Psoas muscle (tissue), 8 donors: ENCODE results near the gene GZMH. TPM values are rescaled to one million over a fixed set of nuclear protein-coding genes. Genes with fewer than 3 reads are reported as not detected.

Experiments used
- ATAC-seq, 4 donors: fragments of 200-7000 bp; cut with Tn5 transposase; one replicate each; pipeline ENCODE4 v1.9.1; 2020; ENCODE audit warnings: moderate library complexity in 3 of 4, mild to moderate bottlenecking in 2 of 4
- DNase-seq, 2 donors: peaks; one replicate each; pipeline ENCODE4 v3.0.0-alpha.2; 2020
- H3K27ac ChIP-seq: fragments of 200-600 bp; one replicate; pipeline ENCODE4 v1.8.0; 2022
- H3K27me3 ChIP-seq, 3 donors: fragments of 200-600 bp in 1 of 3; one replicate each; pipeline versions ENCODE4 v1.6.1 to v1.8.0; 2013 to 2022; ENCODE audit warnings: low read length in 2 of 3, mild to moderate bottlenecking in 2 of 3, moderate library complexity in 1 of 3; ENCODE audit not compliant: insufficient read depth in 3 of 3
- H3K36me3 ChIP-seq, 2 donors: fragments of 200-600 bp in 1 of 2; one replicate each; pipeline versions ENCODE4 v1.6.1 to v1.8.0; 2013 to 2022; ENCODE audit warnings: low read depth in 1 of 2, mild to moderate bottlenecking in 1 of 2, moderate library complexity in 1 of 2; ENCODE audit not compliant: insufficient read depth in 1 of 2
- H3K4me1 ChIP-seq: fragments of 200-600 bp; one replicate; pipeline ENCODE4 v1.8.0; 2022
- H3K4me3 ChIP-seq: fragments of 200-600 bp; one replicate; pipeline ENCODE4 v1.8.0; 2022; ENCODE audit warnings: mild to moderate bottlenecking
- H3K9me3 ChIP-seq: fragments of 200-600 bp; one replicate; pipeline ENCODE4 v1.8.0; 2022
- CTCF ChIP-seq: fragments of 200-600 bp; IDR thresholded peaks from one replicate; pipeline ENCODE4 v1.8.0; 2022; ENCODE audit warnings: antibody characterized with exemption
- WGBS, 3 donors: extraction: QIAGEN DNeasy Blood & Tissue Kit; methylation state at CpG; one replicate each; pipeline versions ENCODE4 v1.1.6 to v1.1.7; 2013; 5-methylcytosine and 5-hydroxymethylcytosine counted together
- intact Hi-C, 2 donors: fragments of 100-400 bp; cut with DNase I; formaldehyde crosslinking; loops; one replicate each; pipeline versions ENCODE4 v1.11.0 to v1.14.2; 2022
- polyA plus RNA-seq, 3 donors: library from polyadenylated mRNA; stranded (reverse); fragments of 200-250 nt; gene quantifications; one replicate each; pipeline ENCODE4 v1.2.3, GENCODE V29; 2013
- total RNA-seq, 4 donors: library from RNA; stranded (reverse); fragmentation: NEBNext Ultra II Directional in 2 of 4; extraction: Animal tissue kit (Norgen Biotek cat#: 25700) in 2 of 4; gene quantifications; one replicate each; pipeline versions ENCODE4 v1.2.1 to v1.2.4, GENCODE V29; 2021 to 2023
- donor health status: healthy with polysubstance abuse.
- donor health status: DM: no; HTN: no; CAD: no; lungs with moderate emphysema.
- donor health status: Bipolar disorder and iron deficiency.
- donor health status: healthy.
- donor health status: DM: yes; HTN: yes; CAD: no.
- donor health status: DM: no; HTN: no; CAD: no.
- donor health status: DM: no; HTN: no; CAD: no.
- donor health status: DM: yes; HTN: yes; CAD: no.

The GZMH gene
- total and polyA plus RNA-seq, 7 donors, result 0.08 to 0.76 (median 0.28) TPM; not detected in 3

GRCh38 chr14:24612196-24612595 is 2.7 kb upstream of the GZMH start:
- H3K36me3 ChIP-seq, result no peaks in the 10 kb centered on the region
- no peak for TF ChIP-seq CTCF
- H3K27ac ChIP-seq, result no peak overlapping the region
- no peaks in the 10 kb centered on the region for H3K27me3 ChIP-seq
- no peaks in the 10 kb centered on the region for H3K4me1 ChIP-seq
- peaks cover 3% of the 10 kb centered on the region for H3K9me3 ChIP-seq
- DNase-seq (no peak), ATAC-seq (no peak)
- intact Hi-C loops, result no loop called here
- H3K4me3 ChIP-seq, result no peak overlapping the region

DNA sequence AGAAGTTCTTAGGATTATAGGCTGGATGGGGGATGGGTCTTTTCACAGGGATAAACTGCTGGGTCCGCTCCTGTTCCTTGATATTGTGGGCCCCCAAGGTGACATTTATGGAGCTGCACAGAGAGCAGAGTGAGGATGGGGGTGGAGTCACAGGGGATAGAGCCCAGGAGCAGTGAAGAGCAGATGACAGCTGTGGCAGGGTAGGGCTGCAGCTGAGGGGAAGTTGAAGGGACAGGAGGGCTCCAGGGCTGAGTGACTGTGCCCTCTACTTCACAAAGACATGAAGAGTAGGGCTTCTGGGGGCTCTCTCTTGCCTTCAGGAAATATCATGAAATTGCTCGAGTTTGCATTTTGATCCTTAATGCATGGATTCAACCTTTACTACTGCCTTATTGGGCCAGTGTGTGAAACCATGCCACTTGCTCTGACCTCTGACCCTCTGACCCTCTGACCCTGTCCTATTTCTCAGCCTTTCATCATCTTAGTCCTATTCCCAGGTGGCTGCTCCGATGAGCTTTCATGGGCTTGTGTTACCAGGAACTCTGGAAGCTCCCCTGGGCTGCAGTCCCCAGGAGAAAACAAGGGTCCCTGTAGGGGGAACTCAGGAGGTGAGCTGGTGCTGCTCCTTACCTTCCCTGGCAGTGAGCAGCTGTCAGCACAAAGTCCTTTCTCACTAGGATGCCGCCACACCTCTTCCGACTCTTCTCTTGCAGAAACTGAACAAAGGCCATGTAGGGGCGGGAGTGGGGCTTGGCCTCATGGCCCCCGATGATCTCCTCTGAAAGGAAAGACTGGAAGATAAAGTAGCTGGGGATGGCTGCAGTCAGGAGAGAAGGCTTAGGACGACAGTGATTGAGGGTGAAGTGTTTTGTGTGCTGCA is 1.6 kb downstream of the GZMH start:
- TF ChIP-seq CTCF, result no peak
- no peaks in the 10 kb centered on the region for H3K4me1 ChIP-seq
- no peak for DNase-seq
- ATAC-seq, result no peak
- no peaks in the 10 kb centered on the region for H3K36me3 ChIP-seq
- H3K27ac ChIP-seq, result no peak overlapping the region
- peaks cover 3% of the 10 kb centered on the region for H3K9me3 ChIP-seq
- intact Hi-C loops, result no loop called here
- 58 to 64% (median 59%) methylated on average over 8 of the region's 8 CpGs for WGBS, 3 donors
- no peaks in the 10 kb centered on the region for H3K27me3 ChIP-seq
- H3K4me3 ChIP-seq, result no peak overlapping the region

DNA sequence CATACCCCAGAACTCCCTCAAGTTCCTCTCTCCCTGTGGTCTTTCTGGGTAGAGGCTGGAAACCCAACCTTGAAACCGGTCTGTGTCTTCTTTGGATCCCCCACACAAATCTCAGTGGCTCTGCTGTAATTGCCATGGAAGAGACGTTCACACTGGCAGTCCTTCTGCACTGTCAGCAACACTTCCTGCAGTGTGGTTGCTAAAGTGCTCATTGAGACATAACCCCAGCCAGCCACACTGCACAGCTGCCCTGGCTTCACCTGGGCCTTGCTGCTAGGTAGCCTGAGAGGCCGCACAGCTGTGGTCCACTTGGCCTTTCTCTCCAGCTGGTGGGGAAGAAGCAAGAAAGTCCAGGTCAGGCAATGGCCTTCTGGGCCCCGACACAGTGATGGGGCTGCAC is 2.4 kb downstream of the GZMH start:
- ATAC-seq, result no peak
- Histone ChIP-seq H3K9me3 (peaks cover 3% of the 10 kb centered on the region), H3K4me1 (no peaks in the 10 kb centered on the region), H3K27me3 (no peaks in the 10 kb centered on the region), H3K36me3 (no peaks in the 10 kb centered on the region), H3K4me3 (no peak overlapping the region), H3K27ac (no peak overlapping the region)
- TF ChIP-seq CTCF, result no peak
- DNase-seq, result no peak
- 60 to 72% (median 69%) methylated on average over 4 of the region's 4 CpGs for WGBS, 3 donors
- intact Hi-C loops, result no loop called here

DNA sequence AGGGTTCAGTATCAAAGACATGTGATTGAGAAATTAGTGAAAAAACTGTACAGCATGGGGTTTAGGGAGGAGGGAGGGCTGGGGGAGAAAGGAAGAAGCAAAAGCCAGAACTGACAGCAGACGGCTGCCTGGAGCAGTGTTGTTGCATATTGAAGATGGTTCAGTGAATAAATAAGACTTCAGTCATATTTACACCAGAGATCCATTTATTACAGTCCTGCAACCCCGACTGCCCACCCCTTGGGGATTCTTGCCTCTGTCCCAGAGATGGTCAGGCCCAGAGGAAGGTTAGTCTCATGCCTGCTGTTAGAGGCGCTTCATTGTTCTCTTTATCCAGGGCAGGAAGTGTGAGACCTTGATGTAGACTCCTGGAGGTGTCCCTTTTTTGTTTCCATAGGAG is 3.2 kb downstream of the GZMH start:
- H3K4me3 ChIP-seq, result no peak overlapping the region
- no peak overlapping the region for H3K27ac ChIP-seq
- intact Hi-C loops, result no loop called here
- no peaks in the 10 kb centered on the region for H3K36me3 ChIP-seq
- H3K27me3 ChIP-seq, result no peaks in the 10 kb centered on the region
- no peaks in the 10 kb centered on the region for H3K4me1 ChIP-seq
- TF ChIP-seq CTCF, result no peak
- ATAC-seq (no peak), DNase-seq (no peak)
- peaks cover 3% of the 10 kb centered on the region for H3K9me3 ChIP-seq
- WGBS, 3 donors, result 49 to 67% (median 56%) methylated on average over 3 of the region's 3 CpGs
